B cell (primary cell): ENCODE data around the gene NUP85.

ENCODE experiments used
- EZH2 ChIP-seq: IDR thresholded peaks from 2 replicates; pipeline ENCODE4 v1.6.1; 2012; ENCODE audit warnings: borderline replicate concordance, low read depth, mild to moderate bottlenecking, moderate library complexity, low read length; ENCODE audit not compliant: insufficient read depth, poor library complexity, severe bottlenecking
- TF ChIP-seq, protein P1 (sequence below): fragments of 200-600 bp; IDR thresholded peaks from one replicate; pipeline ENCODE4 v1.8.0; 2022; ENCODE audit warnings: antibody characterized with exemption, mild to moderate bottlenecking

GRCh38 chr17:75174996-75175395, 30.5 kb upstream of the NUP85 start:
- TF ChIP-seq, protein P1, sequence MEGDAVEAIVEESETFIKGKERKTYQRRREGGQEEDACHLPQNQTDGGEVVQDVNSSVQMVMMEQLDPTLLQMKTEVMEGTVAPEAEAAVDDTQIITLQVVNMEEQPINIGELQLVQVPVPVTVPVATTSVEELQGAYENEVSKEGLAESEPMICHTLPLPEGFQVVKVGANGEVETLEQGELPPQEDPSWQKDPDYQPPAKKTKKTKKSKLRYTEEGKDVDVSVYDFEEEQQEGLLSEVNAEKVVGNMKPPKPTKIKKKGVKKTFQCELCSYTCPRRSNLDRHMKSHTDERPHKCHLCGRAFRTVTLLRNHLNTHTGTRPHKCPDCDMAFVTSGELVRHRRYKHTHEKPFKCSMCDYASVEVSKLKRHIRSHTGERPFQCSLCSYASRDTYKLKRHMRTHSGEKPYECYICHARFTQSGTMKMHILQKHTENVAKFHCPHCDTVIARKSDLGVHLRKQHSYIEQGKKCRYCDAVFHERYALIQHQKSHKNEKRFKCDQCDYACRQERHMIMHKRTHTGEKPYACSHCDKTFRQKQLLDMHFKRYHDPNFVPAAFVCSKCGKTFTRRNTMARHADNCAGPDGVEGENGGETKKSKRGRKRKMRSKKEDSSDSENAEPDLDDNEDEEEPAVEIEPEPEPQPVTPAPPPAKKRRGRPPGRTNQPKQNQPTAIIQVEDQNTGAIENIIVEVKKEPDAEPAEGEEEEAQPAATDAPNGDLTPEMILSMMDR: no peak
- no peak for TF ChIP-seq EZH2
